Stimulated activated CD8-positive, alpha-beta memory T cell treated with anti-CD3 and anti-CD28 coated beads, Interleukin-4, amount 100 ng/mL, for 24 hours (primary cell): ENCODE results near the gene TPM1.
A peak's percentile ranks its signal among the peaks of the same experiment; 100 is the strongest.

Experiments
- DNase-seq: peaks from one replicate; pipeline ENCODE4 v3.0.0-alpha.2; 2020; ENCODE audit warnings: low read depth

The TPM1 gene

GRCh38 chr15:63075984-63076713 is 33.6 kb downstream of the TPM1 start:
- DNase-seq, result no peak

- DNase-seq, result no peak
These were observed 34.1 kb downstream of the TPM1 start for GRCh38 chr15:63076714-63077046.

GRCh38 chr15:63077952-63078351 is 35.4 kb downstream of the TPM1 start:
- DNase-seq, result no peak

GRCh38 chr15:63079947-63080626 is 37.5 kb downstream of the TPM1 start:
- no peak for DNase-seq

- no peak for DNase-seq
These were observed 38.2 kb downstream of the TPM1 start for GRCh38 chr15:63080634-63081250.

- DNase-seq, result no peak
These were observed 39.8 kb downstream of the TPM1 start for GRCh38 chr15:63082366-63082765.

GRCh38 chr15:63083044-63083443 is 40.5 kb downstream of the TPM1 start:
- DNase-seq, result no peak

GRCh38 chr15:63083541-63083940 is 41.0 kb downstream of the TPM1 start:
- no peak for DNase-seq

- DNase-seq, result no peak
These were observed 42.3 kb downstream of the TPM1 start for GRCh38 chr15:63084806-63085205.

GRCh38 chr15:63085289-63085688 is 42.7 kb downstream of the TPM1 start:
- no peak for DNase-seq

- no peak for DNase-seq
These were observed 43.7 kb downstream of the TPM1 start for GRCh38 chr15:63086271-63086670.

GRCh38 chr15:63086947-63087346 is 44.4 kb downstream of the TPM1 start:
- no peak for DNase-seq

GRCh38 chr15:63088533-63089245 is 46.1 kb downstream of the TPM1 start:
- DNase-seq, result no peak

GRCh38 chr15:63089260-63090043 is 46.9 kb downstream of the TPM1 start:
- DNase-seq, result no peak

GRCh38 chr15:63090472-63090871 is 47.9 kb downstream of the TPM1 start:
- DNase-seq, result no peak

- no peak for DNase-seq
These were observed 48.3 kb downstream of the TPM1 start for GRCh38 chr15:63090887-63091286.

- DNase-seq, result no peak
These were observed 49.3 kb downstream of the TPM1 start for GRCh38 chr15:63091679-63092446.

GRCh38 chr15:63093486-63094205 is 51.1 kb downstream of the TPM1 start:
- peak; percentile 51 for DNase-seq

- DNase-seq, result no peak
These were observed 52.0 kb downstream of the TPM1 start for GRCh38 chr15:63094495-63094931.

GRCh38 chr15:63096178-63096577 is 53.6 kb downstream of the TPM1 start:
- DNase-seq, result no peak
